Right lobe of liver (tissue), 6 donors: ENCODE measurements around the gene DDX27. TPM values are rescaled to one million over a fixed set of nuclear protein-coding genes. Genes with fewer than 3 reads are reported as not detected.
"Not testable (repeated sequence)": the region's sequence is repeated elsewhere in the genome, so short reads cannot be mapped to it uniquely, and the experiment has no call there.

ENCODE experiments used
- ATAC-seq, 4 donors: fragments of 200-7000 bp; cut with Tn5 transposase; one replicate each; pipeline ENCODE4 v1.9.1; 2020; ENCODE audit warnings: mild to moderate bottlenecking in 4 of 4, moderate library complexity in 4 of 4
- DNase-seq, 3 donors: peaks; one replicate each; pipeline ENCODE4 v3.0.0-alpha.2; 2020
- H3K27ac ChIP-seq, 3 donors: fragments of 200-600 bp; one replicate each; pipeline ENCODE4 v1.8.0; 2022
- H3K27me3 ChIP-seq, 2 donors: fragments of 200-600 bp; one replicate each; pipeline ENCODE4 v1.8.0; 2022
- H3K36me3 ChIP-seq, 4 donors: fragments of 200-600 bp; sonication (generic) in 1 of 4; one replicate each; pipeline versions ENCODE4 v1.5.1 to v1.8.0; 2017 to 2022; ENCODE audit warnings: control low read depth in 1 of 4
- H3K4me1 ChIP-seq, 4 donors: fragments of 200-600 bp; sonication (generic) in 1 of 4; one replicate each; pipeline versions ENCODE4 v1.5.1 to v1.8.0; 2017 to 2022; ENCODE audit warnings: control low read depth in 1 of 4
- H3K4me3 ChIP-seq, 3 donors: fragments of 200-600 bp; one replicate each; pipeline ENCODE4 v1.8.0; 2022
- H3K9me3 ChIP-seq, 4 donors: fragments of 200-600 bp; sonication (generic) in 1 of 4; one replicate each; pipeline versions ENCODE4 v1.5.1 to v1.8.0; 2017 to 2022; ENCODE audit warnings: control low read depth in 1 of 4
- POLR2A ChIP-seq: fragments of 450-650 bp; IDR thresholded peaks from one replicate; pipeline ENCODE4 v1.6.1; 2017; ENCODE audit warnings: antibody characterized with exemption, mild to moderate bottlenecking
- WGBS: methylation state at CpG from one replicate; pipeline ENCODE4 v1.1.6; 2018; ENCODE audit warnings: low coverage, low lambda C conversion rate; ENCODE audit not compliant: insufficient coverage; ENCODE audit errors: missing lambda C conversion rate; 5-methylcytosine and 5-hydroxymethylcytosine counted together
- intact Hi-C, 2 donors: fragments of 100-400 bp; cut with DNase I; formaldehyde crosslinking; loops; one replicate each; pipeline versions ENCODE4 v1.11.2 to v1.14.1; 2022
- total RNA-seq, 6 experiments: library from RNA; depleted of rRNA in 2 of 6; stranded (reverse); fragments of >200 nt in 2 of 6; fragmentation: NEBNext Ultra II Directional in 3 of 6; extraction: Animal tissue kit (Norgen Biotek cat#: 25700) in 3 of 6; gene quantifications; one replicate each; pipeline versions ENCODE4 v1.1.0 to v1.2.4, GENCODE V29; 2016 to 2023
- TF ChIP-seq, protein P1 (sequence below), 4 donors: fragments of 200-600 bp in 3 of 4; fragments of 450-650 bp in 1 of 4; IDR thresholded peaks; one replicate each; pipeline versions ENCODE4 v1.5.1 to v1.8.0; 2016 to 2022; ENCODE audit warnings: antibody characterized with exemption in 4 of 4, mild to moderate bottlenecking in 2 of 4
- donor health status: DM: no; HTN: yes; CAD: no.
- donor health status: DM: no; HTN: no; CAD: no.
- donor health status: DM: no; HTN: no; CAD: no.
- donor health status: DM: no; HTN: yes; CAD: no.
- donor health status: DM: no; HTN: yes; CAD: no.

DDX27 gene
- total RNA-seq, 6 experiments from 2014 or later = 7.6 to 15.7 (median 11.6) TPM

DNA sequence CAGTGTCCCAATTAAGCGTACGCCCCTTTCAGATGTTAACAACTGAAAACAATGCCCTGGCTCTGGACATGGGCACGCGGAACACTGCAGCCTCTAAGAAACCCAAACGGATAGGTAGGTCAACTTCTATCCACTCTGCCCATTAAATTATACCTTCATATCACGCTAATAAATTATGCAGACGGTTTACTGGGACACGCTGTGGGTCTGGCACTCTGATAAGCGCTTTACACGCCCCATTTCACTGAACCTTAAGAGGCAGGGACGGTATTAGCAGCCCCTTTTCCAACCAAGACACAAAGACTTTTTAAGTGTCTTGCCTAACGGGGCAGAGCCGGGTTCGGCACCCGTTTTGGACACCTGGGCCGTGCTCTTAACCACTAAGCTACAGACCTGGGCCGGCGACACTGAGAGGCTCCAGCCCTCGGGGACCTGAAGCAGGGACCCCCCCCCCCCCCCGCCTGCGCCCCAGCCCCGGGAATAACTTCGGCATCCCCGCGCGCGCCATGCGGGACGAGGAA is 31.8 kb upstream of the DDX27 start:
- peak overlapping the region; percentile 75 to 90 (median 81) for H3K4me3 ChIP-seq
- H3K36me3 ChIP-seq = no peaks in the 10 kb centered on the region
- peak in 1 of 4 donors; percentile 3 for ATAC-seq
- peak overlapping the region; percentile 84 to 89 (median 86) for H3K27ac ChIP-seq
- H3K4me1 ChIP-seq = peaks cover 0 to 25% (median 9%) of the 10 kb centered on the region in 4 donors
- 0% methylated on average over 11 of the region's 29 CpGs for WGBS
- intact Hi-C loops = no loop called here
- peak in 2 of 3 donors; percentile 53 to 64 for DNase-seq
- no peak for TF ChIP-seq POLR2A
- no peaks in the 10 kb centered on the region for H3K9me3 ChIP-seq
- no peaks in the 10 kb centered on the region for H3K27me3 ChIP-seq

DNA sequence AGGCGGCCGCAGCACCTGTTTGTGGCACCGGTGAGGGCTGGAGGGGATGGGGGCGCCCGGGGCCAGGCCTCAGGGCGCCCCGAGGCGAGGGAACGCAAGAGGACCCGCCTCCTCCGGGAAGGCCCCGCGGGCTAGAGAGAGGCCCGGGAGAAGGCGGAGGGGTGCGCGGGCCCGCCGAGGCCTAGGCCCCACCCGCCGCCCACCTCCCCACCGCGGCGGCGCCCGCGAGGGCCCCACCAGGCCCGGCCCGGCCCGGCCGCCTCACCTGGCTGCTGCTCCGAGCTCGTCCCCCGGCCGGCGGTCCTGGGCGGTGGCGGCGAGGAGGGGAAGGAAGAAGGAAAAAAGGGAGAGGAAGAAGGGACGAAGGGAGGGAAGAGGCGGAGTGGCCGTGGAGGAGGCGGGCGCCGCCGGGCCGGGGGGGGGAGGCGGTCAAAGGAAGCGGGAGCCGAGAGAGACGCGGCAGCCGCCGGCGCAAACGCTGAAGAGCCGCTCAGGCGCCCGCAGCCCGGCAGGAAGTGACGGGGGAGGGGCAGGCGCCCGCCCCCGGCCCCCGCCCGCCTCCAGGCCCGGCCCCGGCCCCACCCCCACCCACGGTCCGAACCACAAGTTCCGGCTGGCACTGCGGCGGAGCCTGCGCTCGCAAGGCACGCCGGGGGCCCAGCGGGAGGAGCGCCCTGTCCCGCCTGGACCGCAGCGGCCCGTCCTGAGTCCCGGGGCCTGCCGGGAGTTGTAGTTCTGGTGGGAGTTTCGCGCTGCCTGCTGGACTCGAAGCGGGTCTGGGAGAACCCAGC is 31.2 kb upstream of the DDX27 start, which contains the start of gene STAU1:
Gene STAU1 (minus strand): TSS at position 484 of the 791 bp plus-strand sequence. CDS start 22,133 bp downstream, outside the sequence.
- intact Hi-C loops = no loop called here
- Histone ChIP-seq H3K27ac (peak within 1 kb of the TSS; percentile 84 to 89 (median 86)), H3K27me3 (no peaks in the 10 kb centered on the region), H3K4me3 (peak within 1 kb of the TSS; percentile 75 to 90 (median 81)), H3K36me3 (no peaks in the 10 kb centered on the region), H3K4me1 (peaks cover 0 to 22% (median 8%) of the 10 kb centered on the region in 4 donors), H3K9me3 (no peaks in the 10 kb centered on the region)
- ATAC-seq (peak; percentile 89 to 98 (median 93)), DNase-seq (peak; percentile 98)
- WGBS = 0% methylated on average over 22 of the region's 89 CpGs
- peak; percentile 85 for TF ChIP-seq POLR2A
- TF ChIP-seq, protein P1, sequence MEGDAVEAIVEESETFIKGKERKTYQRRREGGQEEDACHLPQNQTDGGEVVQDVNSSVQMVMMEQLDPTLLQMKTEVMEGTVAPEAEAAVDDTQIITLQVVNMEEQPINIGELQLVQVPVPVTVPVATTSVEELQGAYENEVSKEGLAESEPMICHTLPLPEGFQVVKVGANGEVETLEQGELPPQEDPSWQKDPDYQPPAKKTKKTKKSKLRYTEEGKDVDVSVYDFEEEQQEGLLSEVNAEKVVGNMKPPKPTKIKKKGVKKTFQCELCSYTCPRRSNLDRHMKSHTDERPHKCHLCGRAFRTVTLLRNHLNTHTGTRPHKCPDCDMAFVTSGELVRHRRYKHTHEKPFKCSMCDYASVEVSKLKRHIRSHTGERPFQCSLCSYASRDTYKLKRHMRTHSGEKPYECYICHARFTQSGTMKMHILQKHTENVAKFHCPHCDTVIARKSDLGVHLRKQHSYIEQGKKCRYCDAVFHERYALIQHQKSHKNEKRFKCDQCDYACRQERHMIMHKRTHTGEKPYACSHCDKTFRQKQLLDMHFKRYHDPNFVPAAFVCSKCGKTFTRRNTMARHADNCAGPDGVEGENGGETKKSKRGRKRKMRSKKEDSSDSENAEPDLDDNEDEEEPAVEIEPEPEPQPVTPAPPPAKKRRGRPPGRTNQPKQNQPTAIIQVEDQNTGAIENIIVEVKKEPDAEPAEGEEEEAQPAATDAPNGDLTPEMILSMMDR (IDR thresholded peaks at IDR 0.05) = no peak

DNA sequence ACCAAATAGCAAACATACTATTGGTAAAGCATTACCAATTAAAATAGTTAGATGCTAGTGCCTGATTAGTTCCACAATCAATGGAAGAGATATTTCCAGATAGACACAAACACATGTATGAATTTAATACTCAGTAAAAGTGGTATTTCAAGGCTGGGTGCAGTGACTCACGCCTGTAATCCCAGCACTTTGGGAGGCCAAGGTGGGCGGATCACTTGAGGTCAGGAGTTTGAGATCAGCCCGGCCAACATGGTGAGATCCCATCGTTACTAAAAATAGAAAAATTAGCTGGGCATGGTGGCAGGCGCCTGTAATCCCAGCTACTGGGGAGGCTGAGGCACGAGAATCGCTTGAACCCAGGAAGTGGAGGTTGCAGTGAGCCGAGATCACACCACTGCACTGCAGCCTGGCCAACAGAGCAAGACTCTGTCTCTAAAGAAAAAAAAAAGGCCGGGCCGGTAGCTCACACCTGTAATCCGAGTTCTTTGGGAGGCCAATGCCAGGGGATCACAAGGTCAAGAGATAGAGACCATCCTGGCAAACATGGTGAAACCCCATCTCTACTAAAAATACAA is 26.2 kb upstream of the DDX27 start:
- ATAC-seq, intact Hi-C loops, DNase-seq, H3K4me3 ChIP-seq, H3K27ac ChIP-seq, H3K9me3 ChIP-seq, H3K27me3 ChIP-seq, H3K4me1 ChIP-seq, H3K36me3 ChIP-seq: not testable (repeated sequence)
- whole genome bisulfite sequencing = 70% methylated on average over 5 of the region's 11 CpGs

DNA sequence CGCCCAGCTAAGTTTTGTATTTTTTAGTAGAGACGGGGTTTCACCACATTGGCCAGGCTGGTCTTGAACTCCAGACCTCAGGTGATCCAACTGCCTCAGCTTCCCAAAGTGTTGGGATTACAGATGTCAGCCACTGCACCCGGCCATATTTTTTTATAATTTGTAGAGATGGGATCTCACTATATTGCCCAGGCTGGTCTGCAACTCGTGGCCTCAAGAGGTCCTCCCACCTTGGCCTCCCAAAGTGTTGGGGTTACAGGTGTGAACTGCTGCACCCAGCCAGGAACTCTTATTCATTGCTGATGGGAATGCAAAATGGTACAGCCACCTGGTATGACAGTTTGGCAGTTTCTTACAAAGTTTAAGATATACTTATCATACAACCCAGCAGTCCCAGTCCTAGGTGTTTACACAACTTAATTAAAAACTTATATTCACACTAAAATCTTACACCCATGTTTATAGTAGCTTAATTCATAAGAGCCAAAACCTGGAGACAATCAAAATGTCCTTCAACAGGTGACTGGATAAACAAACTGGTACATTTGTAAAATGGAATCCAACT is 19.4 kb upstream of the DDX27 start:
- intact Hi-C loops = no loop called here

DNA sequence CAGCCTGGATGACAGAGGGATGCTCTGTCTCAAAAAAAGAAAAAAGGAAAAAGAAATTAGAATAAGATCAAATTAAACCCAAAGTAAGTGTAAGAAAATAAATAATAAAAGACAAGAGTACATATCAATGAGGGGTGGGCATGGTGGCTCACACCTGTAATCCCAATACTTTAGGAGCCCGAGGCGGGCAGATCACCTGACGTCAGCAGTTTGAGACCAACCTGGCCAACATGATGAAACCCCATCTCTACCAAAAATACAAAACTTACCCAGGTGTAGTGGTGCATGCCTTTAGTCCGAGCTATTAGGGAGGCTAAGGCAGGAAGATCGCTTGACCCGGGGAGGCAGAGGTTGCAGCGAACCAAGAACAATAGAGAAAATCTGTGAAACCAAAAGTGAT is 16.2 kb upstream of the DDX27 start:
- ATAC-seq (no peak), DNase-seq (no peak)
- 87% methylated on average over 6 of the region's 7 CpGs for WGBS
- Histone ChIP-seq H3K4me1 (no peaks in the 10 kb centered on the region), H3K4me3 (no peak overlapping the region), H3K36me3 (no peaks in the 10 kb centered on the region), H3K9me3 (no peaks in the 10 kb centered on the region), H3K27ac (no peak overlapping the region), H3K27me3 (no peaks in the 10 kb centered on the region)
- intact Hi-C loops = no loop called here
- TF ChIP-seq POLR2A = no peak
- TF ChIP-seq, protein P1 (IDR thresholded peaks at IDR 0.05) = no peak

More for the DNA sequence above, 19.4 kb upstream of the DDX27 start:
- Histone ChIP-seq H3K4me1 (no peaks in the 10 kb centered on the region), H3K9me3 (no peaks in the 10 kb centered on the region), H3K27ac (no peak overlapping the region), H3K27me3 (no peaks in the 10 kb centered on the region), H3K36me3 (no peaks in the 10 kb centered on the region), H3K4me3 (no peak overlapping the region)
- TF ChIP-seq POLR2A = no peak
- TF ChIP-seq, protein P1 (IDR thresholded peaks at IDR 0.05) = no peak
- ATAC-seq = no peak
- DNase-seq = no peak
- WGBS = 100% methylated on average over 2 of the region's 4 CpGs
